ENCODE data around the gene AKAP8L.

DNA sequence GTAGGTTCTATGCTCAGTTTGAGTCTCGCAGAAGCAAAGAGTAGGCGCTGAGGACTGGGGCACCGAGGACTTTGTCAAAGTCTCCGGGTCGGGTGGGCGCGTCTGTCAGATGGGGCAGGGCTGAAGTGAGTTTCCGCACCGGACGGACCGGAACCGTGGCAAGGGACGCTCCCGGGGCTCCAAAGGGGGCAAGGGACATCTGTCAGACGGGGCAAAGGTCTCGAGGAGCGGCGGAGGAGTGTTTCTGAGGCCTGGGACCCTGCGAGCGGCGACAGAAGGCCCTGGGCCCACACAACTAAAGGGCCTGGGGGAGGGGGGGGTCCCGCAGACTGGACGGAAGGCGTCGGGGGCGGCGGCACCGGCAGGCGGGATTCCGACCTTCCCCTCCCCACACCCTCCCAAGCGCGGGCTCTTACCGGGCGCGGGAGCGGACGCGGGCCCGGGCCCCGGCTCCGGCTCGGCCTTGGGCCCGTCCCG is 13.3 kb upstream of the AKAP8L start:
- no peak for TF ChIP-seq RAD21 (IDR thresholded peaks at IDR 0.05; ENCODE audit: low read length)
- no peak for TF ChIP-seq TCF12 (IDR thresholded peaks at IDR 0.05)
- TF ChIP-seq NRF1 (IDR thresholded peaks at IDR 0.05; ENCODE audit: low read depth, low read length) = no peak
- no peak for TF ChIP-seq GATA2 (CRISPR knock-in tag; IDR thresholded peaks at IDR 0.05)
- TF ChIP-seq, protein P1, sequence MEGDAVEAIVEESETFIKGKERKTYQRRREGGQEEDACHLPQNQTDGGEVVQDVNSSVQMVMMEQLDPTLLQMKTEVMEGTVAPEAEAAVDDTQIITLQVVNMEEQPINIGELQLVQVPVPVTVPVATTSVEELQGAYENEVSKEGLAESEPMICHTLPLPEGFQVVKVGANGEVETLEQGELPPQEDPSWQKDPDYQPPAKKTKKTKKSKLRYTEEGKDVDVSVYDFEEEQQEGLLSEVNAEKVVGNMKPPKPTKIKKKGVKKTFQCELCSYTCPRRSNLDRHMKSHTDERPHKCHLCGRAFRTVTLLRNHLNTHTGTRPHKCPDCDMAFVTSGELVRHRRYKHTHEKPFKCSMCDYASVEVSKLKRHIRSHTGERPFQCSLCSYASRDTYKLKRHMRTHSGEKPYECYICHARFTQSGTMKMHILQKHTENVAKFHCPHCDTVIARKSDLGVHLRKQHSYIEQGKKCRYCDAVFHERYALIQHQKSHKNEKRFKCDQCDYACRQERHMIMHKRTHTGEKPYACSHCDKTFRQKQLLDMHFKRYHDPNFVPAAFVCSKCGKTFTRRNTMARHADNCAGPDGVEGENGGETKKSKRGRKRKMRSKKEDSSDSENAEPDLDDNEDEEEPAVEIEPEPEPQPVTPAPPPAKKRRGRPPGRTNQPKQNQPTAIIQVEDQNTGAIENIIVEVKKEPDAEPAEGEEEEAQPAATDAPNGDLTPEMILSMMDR (IDR thresholded peaks at IDR 0.05) = no peak
- TF ChIP-seq, protein P2, sequence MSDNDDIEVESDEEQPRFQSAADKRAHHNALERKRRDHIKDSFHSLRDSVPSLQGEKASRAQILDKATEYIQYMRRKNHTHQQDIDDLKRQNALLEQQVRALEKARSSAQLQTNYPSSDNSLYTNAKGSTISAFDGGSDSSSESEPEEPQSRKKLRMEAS (IDR thresholded peaks at IDR 0.05; ENCODE audit: low read depth) = no peak
- no peak for TF ChIP-seq YY1 (IDR thresholded peaks at IDR 0.05; ENCODE audit: low read depth)
- TF ChIP-seq JUND (IDR thresholded peaks at IDR 0.05) = no peak
- no peak for TF ChIP-seq ELF1 (IDR thresholded peaks at IDR 0.05)
- TF ChIP-seq, protein P3, sequence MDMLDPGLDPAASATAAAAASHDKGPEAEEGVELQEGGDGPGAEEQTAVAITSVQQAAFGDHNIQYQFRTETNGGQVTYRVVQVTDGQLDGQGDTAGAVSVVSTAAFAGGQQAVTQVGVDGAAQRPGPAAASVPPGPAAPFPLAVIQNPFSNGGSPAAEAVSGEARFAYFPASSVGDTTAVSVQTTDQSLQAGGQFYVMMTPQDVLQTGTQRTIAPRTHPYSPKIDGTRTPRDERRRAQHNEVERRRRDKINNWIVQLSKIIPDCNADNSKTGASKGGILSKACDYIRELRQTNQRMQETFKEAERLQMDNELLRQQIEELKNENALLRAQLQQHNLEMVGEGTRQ (IDR thresholded peaks at IDR 0.05; ENCODE audit: borderline replicate concordance, low read depth, low read length) = no peak
- no peak for TF ChIP-seq EP300 (IDR thresholded peaks at IDR 0.05; ENCODE audit: borderline replicate concordance in 1 of 2, low read depth in 1 of 2, low read length in 1 of 2)
- TF ChIP-seq MXI1 (IDR thresholded peaks at IDR 0.05; ENCODE audit: low read depth, low read length) = no peak

Data from SK-N-SH (cell line).